ENCODE data around the gene ETS1. TPM values are rescaled to one million over a fixed set of nuclear protein-coding genes. Genes with fewer than 3 reads are reported as not detected.

Gene ETS1
- total RNA-seq, 1 donor from 2014 or later, result 52.7 TPM

Other genes starting within 250 kb of the ETS1 start
- gene FLI1, start 106.5 kb upstream of the ETS1 start, total RNA-seq, result 0.10 and 0.35 TPM in 2 replicates

Measured in renal cortical epithelial cell (primary cell).